ENCODE data around the gene CAVIN1.
"Not testable (repeated sequence)": the region's sequence is repeated elsewhere in the genome, so short reads cannot be mapped to it uniquely, and the experiment has no call there.

The CAVIN1 gene

DNA sequence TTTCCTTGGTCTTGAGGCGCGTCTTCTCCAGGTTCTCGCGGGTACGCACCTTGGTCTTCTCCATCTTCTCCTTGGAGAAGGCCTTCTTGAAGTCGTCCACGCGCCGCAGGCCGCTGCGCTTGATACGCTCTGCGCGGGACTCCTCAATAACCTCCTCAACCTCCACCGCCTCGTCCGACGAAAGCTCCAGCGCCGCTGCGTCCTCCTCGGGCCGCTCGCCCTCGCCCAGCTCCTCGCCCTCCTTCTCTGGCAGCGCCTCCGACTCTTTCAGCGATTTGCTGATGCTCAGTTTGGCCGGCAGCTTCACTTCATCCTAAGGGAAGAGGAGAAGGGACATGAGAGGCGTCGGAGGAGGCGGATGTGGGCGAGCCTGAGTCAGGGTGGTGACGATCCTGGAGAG, 18.0 kb downstream of the CAVIN1 start:
- no peak for DNase-seq (ENCODE audit: low spot score)

DNA sequence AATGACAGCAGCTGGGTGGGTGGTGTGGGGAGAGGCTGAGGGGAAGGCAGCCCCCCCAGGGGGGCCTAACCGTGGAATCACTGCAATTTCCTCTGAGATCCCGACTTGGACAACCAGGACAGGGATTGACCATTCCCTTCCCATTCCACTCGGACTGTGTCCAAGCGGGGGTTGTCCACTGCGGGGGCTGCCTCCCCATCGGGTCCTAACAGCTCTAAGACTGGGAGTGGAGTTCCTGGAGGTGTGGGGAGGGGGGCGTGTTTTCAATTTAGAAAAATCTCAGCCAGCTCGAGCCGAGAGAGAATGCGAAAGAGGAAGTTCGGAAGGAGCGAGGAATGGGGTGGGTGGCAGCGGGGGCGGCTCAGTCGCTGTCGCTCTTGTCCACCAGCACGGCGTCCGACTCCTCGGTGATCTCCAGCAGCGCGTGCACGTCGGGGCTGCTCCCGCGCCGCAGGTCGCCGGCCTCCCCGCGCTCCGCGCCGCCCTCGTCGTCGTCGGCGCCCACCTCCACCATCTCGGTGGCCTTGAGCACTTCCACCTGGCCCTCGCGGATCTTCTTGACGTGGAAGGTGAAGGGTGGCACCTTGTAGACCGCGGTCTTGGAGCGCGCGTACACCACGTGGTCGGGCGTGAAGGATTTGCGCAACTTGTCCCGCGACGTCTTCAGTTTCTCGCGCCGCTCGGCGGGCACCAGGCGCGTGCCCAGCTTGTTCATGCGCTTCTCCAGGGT, 18.6 kb downstream of the CAVIN1 start:
- no peak for DNase-seq (ENCODE audit: low spot score)

DNA sequence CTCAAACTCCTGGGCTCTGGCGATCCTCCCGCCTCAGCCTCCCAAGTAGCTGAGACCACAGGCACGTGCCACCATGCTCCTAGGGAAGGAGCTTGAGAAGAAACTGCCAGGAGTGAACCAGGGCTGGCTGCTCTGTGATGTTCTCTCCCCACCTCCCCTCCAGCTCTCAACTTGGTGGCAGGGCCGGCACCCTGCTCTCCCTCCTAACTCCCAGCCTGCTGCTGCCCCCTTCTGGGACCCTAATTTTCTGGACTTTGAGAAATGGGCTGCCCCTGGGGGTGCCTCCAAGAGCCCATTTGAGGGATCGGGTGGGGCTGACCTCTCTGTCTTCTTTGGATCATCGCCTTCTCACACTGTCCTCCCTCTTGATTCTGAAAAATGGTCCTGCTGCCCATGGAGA, 19.9 kb downstream of the CAVIN1 start:
- DNase-seq (ENCODE audit: low spot score) = peak; percentile 85

DNA sequence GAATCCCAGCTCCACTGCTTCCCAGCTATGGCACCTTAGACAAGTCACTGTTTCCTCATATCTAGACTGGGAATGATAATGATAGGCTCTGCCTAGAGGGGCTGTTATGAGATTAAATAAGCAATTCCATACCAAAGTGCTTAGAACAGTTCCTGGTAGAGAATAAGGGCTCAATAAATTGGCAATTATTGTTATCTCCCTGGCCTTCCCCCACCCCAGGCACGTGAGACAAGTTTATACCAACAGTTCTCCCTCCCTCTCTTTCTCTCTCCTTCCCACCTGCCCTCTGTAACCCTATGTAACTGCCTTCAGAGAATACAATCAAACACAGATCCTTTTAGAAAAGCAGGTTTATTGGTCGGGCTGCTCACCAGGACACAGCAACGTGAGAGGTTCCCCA, 20.9 kb downstream of the CAVIN1 start:
- no peak for DNase-seq (ENCODE audit: low spot score)

DNA sequence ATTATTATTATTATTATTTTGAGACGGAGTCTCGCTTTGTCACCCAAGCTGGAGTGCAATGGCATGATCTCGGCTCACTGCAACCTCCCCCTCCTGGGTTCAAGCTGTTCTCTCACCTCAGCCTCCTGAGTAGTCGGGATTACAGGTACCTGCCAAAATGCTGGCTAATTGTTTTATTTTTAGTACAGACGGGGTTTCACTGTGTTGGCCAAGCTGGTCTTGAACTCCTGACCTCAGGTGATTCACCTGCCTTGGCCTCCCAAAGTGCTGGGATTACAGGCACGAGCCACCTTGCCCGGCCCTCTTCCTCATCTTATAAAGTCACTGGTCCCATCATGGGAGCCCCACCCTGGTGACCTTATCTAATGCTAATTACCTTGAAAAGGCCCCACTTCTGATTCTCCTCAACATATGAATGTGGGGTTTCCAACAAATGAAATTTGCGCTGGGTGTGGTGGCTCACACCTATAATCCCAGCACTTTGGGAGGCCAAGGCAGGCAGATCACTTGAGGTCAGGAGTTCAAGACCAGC, 22.1 kb downstream of the CAVIN1 start:
- not testable (repeated sequence) for DNase-seq (ENCODE audit: low spot score)

DNA sequence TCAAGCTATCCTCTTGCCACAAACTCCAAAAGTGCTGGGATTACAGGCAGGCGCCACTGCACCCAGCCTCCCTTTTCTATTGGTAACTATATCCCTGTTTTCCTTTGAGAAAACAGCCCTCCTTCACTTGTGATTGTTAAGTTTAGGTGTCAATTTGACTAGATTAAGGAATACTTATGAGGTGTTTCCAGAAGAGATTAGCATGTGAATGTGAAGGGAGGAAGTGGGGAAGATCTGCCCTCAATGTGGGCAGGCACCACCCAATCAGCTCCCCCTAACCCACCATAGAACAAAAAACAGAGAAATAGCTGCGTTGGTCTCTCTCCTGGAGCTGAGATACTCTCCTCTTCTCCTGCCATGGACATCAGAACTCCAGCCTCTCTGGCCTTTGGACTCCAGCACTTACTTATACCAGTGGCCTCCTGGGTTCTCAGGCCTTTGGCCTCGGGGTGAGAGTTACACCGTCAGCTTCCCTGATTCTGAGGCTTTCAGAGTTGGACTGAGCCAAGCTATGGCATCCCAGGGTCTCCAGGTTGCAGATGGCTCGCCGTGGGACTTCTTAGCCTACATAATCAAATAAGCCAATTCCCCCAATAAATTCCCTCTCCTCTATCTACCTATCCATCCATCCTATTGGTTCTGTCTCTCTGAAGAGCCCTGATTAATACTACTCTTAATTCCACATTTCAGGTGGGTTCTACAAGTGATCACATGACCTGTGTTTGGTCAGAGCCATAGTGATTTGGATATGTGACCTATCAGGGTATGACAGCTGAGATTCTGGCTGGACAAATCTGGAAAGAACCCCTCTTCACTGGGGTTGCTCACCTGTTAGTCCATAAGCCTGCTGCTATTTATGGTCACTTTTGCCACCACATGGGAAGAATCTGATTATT, 22.9 kb downstream of the CAVIN1 start:
- DNase-seq (ENCODE audit: low spot score) = no peak

DNA sequence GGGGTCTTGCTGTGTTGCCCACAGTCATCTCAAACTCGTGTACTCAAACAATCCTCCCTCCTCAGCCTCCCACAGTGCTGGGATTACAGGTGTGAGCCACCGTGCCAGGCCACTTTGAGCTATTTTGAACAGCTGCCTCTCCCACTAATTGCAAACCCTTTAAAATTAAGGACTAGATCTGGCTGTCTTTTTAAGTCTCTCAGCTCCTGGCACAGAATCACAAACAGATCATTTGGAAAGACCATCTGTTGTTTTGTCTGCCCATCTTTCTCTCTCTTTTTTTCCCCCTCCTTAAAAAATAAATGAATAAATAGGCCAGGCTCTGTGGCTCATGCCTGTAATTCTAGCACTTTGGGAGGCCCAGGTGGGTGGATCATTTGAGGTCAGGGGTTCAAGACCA, 23.9 kb downstream of the CAVIN1 start:
- no peak for DNase-seq (ENCODE audit: low spot score)

DNA sequence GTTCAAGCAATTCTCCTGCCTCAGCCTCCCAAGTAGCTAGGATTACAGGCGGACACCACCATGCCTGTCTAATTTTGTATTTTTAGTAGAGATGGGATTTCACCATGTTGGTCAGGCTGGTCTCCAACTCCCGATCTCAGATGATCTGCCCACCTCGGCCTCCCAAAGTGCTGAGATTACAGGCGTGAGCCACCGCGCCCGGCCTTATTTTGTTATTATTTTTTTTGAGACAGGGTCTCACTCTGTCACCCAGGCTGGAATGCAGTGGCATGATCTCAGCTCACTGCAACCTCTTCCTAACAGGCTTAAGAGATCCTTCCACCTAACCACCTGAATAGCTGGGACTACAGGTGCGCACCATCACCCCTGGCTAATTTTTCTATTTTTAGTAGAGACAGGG, 27.5 kb downstream of the CAVIN1 start:
- DNase-seq (ENCODE audit: low spot score) = not testable (repeated sequence)

DNA sequence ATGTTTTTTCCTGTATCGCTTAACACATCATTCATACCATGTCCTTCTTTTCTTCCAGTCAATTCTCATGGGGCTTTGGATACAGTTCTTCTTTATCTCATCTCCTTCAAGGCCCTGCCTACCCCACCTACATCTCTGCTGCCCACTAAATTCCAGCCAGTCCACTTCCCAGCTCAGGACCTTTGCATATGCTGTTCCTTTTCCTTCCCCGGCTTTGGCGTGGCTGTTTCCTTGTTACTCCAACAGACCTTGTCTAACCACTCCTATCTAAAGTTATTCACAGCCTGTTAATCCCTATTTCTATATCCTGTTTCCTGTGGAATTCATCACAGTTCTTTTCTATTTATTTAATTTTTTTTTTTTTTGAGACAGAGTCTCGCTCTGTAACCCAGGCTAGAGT, 28.2 kb downstream of the CAVIN1 start:
- no peak for DNase-seq (ENCODE audit: low spot score)

DNA sequence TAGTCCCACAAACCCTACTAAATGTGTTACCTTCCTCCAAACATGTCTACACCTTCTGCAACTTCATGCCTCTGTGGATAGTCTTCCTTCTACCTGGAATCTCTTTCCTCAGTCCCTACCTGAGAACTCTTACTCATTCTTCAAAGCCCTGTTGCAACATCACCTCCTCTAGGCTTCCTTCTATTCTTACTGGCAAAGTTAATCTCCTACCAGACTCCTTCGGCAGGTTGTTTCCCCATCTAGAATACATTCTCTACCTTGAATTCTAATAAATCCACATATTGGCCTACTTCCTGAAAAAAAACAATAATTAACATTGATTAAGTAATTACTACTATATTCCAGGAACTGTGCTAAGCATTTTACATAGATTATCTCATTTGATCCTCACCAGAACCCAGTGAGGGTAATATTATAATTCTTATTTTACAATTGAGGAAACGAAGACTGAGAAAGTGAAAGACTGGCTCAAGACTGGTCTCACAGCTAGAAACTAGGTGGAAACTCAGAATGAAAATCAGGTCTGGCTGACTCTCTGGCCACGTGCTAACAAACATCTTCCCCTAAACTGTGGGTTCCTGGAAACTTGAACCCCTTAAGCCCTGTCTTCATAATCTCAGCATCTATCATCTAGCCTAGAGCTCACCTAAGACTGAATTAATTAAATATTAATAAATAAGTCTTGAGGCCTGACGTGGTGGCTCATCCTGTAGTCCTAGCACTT, 30.2 kb downstream of the CAVIN1 start:
- DNase-seq (ENCODE audit: low spot score) = no peak

DNA sequence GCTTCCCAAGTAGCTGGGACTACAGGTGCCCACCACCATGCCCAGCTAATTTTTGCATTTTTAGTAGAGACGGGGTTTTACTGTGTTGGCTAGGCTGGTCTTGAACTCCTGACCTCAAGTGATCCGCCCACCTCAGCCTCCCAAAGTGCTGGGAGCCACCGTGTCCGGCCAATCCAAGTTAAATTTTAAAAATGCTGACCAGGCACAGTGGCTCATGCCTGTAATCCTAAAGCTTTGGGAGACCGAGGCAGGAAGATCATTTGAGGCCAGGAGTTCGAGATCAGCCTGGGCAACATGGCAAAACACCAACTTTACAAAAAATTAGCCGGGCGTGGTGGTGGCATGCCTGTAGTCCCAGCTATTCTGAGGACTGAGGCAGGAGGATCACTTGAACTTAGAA, 31.6 kb downstream of the CAVIN1 start:
- not testable (repeated sequence) for DNase-seq (ENCODE audit: low spot score)

DNA sequence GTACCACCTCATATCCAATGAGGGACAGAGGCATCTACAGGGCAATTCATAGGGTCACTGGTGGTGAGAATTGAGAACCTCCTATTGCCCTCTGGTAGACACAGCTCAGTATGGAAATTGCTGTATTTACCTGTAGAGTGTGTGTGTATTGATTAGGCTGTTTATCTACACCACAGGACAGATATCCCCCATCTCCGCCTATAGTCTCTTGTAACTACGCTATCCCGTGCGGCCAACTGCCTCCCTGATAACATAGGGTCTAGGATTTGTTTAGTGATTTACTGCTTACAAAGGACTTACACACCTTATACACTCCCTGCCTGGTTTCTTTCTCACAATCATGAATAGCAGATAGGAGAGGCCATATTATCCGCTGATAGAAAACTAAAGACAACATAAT, 33.2 kb downstream of the CAVIN1 start:
- no peak for DNase-seq (ENCODE audit: low spot score)

DNA sequence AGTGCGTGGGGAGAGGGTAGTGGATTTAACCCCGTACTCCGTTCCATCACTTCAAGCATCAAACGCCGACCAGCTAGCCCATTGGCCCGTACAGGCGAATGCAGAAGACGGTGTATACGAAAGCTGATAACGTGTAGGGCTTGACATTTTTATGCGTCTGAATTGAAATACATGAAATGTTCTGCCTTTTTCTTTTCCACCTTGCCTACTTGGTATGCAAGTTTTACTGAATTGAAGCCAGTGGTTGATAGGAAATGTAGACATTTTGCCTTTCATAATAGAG, 34.0 kb downstream of the CAVIN1 start:
- DNase-seq (ENCODE audit: low spot score) = no peak

DNA sequence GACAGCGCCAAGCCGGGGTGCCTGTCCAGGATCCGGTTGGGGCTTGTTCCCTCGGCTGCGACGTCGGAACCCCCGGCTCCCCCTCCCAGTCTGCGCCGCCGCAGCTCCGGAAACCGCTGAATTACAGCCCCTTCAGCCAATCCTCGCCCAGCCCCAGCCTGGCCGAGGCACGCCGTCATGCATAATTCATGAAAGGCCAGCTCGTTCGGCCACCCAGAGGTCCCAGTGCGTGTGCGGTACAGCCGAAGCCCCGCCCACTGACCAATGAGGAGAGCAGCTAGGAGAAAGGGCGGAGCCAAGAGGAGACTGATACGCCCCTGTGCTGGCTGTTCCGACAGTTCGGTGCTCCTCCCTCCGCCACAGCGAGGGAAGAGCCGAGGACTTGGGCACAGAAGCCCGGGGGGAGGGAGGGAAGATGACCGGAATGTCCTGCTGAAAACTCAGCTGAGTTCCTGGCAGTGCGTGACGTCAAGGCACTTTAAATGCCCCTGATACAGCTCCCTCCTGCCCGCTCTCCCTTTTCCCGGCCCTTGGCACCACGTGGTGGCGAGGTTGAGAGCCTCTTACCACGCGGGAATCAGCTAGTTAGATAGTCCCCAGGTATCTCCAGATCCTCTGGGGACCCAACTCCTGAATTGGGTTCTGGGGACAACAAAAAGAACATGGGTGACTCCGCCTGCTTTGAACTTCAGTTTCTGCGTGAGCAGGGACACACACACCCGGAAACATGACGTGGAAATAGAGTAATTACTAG, 34.5 kb downstream of the CAVIN1 start, which contains the start of gene STAT3:
TSS of gene STAT3 (minus strand) at position 62 of the 754 bp plus-strand sequence. CDS start 39,926 bp downstream, outside the sequence.
- DNase-seq (ENCODE audit: low spot score) = peak; percentile 100

DNA sequence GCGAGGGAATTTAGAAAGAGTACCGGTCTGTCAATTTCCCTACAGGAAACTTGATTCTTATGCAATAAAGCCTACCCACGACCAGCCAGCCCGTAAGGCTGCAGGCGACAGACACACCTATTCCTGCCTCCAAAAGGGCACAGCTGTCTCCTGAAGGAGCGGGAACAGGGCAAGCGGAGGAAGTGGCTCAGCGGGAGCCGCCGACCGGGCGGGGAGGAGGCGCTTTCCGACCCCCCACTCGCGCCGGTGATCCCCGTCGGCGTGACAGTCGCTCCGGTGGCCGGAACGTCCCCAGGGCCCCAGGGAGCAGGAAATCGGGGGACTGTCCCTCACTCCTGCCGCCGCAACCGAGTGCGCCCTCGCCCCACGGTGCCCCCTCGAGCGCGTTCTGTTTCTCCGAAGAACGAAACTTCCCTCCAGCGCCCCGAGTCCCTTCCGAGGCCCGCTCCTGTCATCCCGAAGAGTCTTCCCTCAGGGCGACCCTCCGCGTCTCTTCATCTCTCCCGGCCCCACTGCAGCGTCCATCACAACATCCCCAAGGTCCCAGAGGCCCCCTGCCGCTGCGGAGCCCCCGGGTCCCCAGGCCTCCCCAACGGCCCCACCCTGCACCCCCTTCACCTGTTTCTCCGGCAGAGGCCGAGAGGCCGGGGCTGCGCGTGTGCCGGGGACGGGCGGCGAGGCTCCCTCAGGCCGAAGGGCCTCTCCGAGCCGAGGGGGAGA, 35.2 kb downstream of the CAVIN1 start:
- peak; percentile 74 for DNase-seq (ENCODE audit: low spot score)

DNA sequence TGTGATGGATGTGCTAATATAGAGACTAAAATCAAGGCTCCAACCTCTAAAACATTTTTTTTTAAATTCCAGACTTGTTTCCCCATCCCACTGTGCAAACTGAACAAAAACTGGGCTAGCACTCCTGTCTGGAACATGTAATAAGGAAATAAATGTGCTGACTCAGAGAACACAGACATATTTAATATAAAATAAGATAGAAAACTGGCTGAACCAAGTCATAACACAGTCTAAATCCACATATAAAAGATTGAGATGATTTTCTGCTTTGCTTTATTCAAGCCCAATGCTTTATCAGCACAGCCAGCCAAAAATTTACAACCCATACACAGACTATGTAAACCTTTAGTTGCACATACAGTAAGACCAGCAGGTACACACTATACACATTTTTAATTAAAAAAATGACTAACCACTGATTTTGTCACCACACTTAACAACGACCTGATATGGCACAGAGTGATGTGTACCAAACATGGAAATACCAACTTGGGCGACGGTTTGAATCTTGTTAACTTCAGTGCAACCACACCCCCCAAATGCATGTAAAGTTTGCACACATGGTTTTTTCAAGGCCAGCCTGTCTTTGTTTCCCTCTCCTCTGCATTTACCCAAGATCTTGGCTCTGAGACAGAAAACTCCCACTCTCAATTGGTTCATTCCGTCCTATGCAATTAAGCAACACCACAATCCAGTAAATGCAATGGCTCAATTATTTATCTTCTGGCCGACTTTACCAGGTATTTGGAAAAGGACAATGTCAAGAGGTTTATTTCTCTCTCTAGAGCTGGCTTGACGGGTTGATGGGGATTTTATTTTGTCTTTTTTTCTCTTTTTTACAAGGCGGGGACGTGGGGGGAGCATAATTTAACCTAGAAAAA, 36.0 kb downstream of the CAVIN1 start:
- DNase-seq (ENCODE audit: low spot score) = no peak

DNA sequence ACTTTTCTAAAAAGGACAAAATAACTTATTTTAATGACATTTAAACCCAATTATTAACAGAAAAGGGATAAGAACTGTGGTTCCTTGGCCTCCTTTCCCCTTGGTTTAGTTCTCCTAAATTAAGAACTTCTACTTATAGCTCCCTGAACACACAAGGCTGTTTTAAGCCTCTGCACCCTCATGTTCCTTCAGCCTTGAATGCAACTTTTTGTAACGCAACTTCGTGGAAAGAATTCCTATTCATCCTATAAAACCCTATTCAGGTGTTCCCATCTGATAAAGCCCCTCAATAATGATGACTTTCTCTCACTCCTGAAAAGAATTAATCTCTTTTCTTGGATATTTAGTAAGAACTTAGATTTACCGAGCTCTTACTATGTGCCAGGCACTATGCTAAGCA, 41.2 kb downstream of the CAVIN1 start:
- no peak for DNase-seq (ENCODE audit: low spot score)

DNA sequence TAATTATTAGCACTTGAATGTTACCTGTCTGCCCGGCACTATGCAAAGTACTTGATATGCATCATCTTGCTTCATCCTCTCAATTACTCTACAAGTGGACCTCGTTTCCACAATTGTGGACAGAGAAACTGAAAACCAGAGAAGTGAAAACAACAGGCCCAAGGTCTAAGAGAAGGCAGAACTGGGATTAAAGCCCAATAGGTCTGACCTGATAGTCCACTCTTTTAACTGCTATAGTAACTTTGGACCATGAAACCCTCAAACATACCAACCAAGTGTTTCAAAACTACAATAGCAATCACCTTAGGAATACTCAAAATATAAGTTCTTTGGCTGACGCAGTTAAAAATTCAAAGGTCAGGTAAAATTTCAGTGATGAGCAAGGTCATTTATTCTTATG, 42.1 kb downstream of the CAVIN1 start:
- DNase-seq (ENCODE audit: low spot score) = no peak

DNA sequence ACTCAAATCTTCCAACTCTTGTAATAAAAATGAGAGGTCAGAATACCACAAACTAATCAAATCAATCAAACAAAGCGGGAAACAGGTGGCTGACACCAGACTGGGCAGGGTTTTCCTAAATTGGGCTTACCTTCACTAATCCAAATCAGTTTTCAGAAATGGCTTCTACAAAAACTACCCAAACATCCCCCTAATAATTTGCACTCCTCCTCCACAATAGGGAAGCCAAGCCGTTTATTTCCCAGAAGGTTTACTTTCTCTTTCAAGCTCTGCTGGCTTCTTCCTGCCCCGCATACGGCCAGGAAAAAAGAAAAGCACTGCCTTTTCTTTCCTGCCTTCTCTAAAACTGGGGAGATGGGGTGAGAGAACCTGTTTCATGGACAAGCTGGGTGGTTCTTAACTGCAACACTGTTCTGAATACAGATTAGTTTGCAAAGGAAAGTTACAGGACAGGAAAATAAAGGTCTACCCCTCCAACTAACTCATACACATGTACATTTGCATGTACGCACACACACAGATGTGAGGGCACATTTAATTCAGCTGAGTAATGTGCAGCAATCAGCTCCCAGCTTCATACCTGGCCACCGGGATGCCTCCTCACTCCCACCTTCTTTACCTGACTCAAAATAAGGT, 44.0 kb downstream of the CAVIN1 start:
- no peak for DNase-seq (ENCODE audit: low spot score)

Measured in D341Med (cell line).